ENCODE measurements around the gene UNCX. TPM values are rescaled to one million over a fixed set of nuclear protein-coding genes. Genes with fewer than 3 reads are reported as not detected.

UNCX gene
- total RNA-seq, 2 experiments from 2014 or later, result not detected

GRCh38 chr7:1282679-1283078, 50.0 kb downstream of the UNCX start:
- no peak for TF ChIP-seq EZH2phosphoT487 (IDR thresholded peaks at IDR 0.05; ENCODE audit: borderline replicate concordance, low read depth, low read length)
- TF ChIP-seq, protein P1, sequence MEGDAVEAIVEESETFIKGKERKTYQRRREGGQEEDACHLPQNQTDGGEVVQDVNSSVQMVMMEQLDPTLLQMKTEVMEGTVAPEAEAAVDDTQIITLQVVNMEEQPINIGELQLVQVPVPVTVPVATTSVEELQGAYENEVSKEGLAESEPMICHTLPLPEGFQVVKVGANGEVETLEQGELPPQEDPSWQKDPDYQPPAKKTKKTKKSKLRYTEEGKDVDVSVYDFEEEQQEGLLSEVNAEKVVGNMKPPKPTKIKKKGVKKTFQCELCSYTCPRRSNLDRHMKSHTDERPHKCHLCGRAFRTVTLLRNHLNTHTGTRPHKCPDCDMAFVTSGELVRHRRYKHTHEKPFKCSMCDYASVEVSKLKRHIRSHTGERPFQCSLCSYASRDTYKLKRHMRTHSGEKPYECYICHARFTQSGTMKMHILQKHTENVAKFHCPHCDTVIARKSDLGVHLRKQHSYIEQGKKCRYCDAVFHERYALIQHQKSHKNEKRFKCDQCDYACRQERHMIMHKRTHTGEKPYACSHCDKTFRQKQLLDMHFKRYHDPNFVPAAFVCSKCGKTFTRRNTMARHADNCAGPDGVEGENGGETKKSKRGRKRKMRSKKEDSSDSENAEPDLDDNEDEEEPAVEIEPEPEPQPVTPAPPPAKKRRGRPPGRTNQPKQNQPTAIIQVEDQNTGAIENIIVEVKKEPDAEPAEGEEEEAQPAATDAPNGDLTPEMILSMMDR (conservative IDR thresholded peaks at IDR 0.05; ENCODE audit: low read length), result no peak
- ChIA-PET CTCF (ENCODE audit: unreplicated experiment) (no interaction called here), POLR2A (no interaction called here)
- Histone ChIP-seq H4K20me1 (ENCODE audit: insufficient read depth, low read length) (no peaks in the 10 kb centered on the region), H3K4me1 (ENCODE audit: insufficient read depth, low read length, poor library complexity, severe bottlenecking) (no peaks in the 10 kb centered on the region), H3K36me3 (ENCODE audit: insufficient read depth, low read length) (no peaks in the 10 kb centered on the region), H3K79me2 (ENCODE audit: insufficient read depth, low read depth, low read length) (no peaks in the 10 kb centered on the region), H3K9me3 (ENCODE audit: low read length) (no peaks in the 10 kb centered on the region), H3K4me3 (ENCODE audit: low read depth, low read length, poor library complexity, severe bottlenecking) (no peak overlapping the region), H3K9me2 (ENCODE audit: insufficient read depth, low read length) (no peaks in the 10 kb centered on the region), H2AFZ (ENCODE audit: low read length) (no peak overlapping the region), H3K4me2 (ENCODE audit: low read length) (no peak overlapping the region), H3K27ac (ENCODE audit: low read depth, low read length, poor library complexity, severe bottlenecking) (no peak overlapping the region)
- intact Hi-C loops (cut with micrococcal nuclease; ENCODE audit: unreplicated experiment), result no loop called here
- BruUV-seq (replicated peaks), result no TSS peak
- no peak for DNase-seq (ENCODE audit: low spot score)

GRCh38 chr7:1283337-1283736, 50.7 kb downstream of the UNCX start:
- Histone ChIP-seq H3K4me3 (ENCODE audit: low read depth, low read length, poor library complexity, severe bottlenecking) (no peak overlapping the region), H4K20me1 (ENCODE audit: insufficient read depth, low read length) (no peaks in the 10 kb centered on the region), H3K79me2 (ENCODE audit: insufficient read depth, low read depth, low read length) (no peaks in the 10 kb centered on the region), H3K9me3 (ENCODE audit: low read length) (no peaks in the 10 kb centered on the region), H3K36me3 (ENCODE audit: insufficient read depth, low read length) (no peaks in the 10 kb centered on the region), H3K27ac (ENCODE audit: low read depth, low read length, poor library complexity, severe bottlenecking) (no peak overlapping the region), H2AFZ (ENCODE audit: low read length) (no peak overlapping the region), H3K4me1 (ENCODE audit: insufficient read depth, low read length, poor library complexity, severe bottlenecking) (no peaks in the 10 kb centered on the region), H3K9me2 (ENCODE audit: insufficient read depth, low read length) (no peaks in the 10 kb centered on the region), H3K4me2 (ENCODE audit: low read length) (no peak overlapping the region)
- DNase-seq (ENCODE audit: low spot score), result no peak
- ChIA-PET CTCF (ENCODE audit: unreplicated experiment) (no interaction called here), POLR2A (no interaction called here)
- no TSS peak for BruUV-seq (replicated peaks)
- intact Hi-C loops (cut with micrococcal nuclease; ENCODE audit: unreplicated experiment), result no loop called here
- TF ChIP-seq, protein P1 (conservative IDR thresholded peaks at IDR 0.05; ENCODE audit: low read length), result no peak
- no peak for TF ChIP-seq EZH2phosphoT487 (IDR thresholded peaks at IDR 0.05; ENCODE audit: borderline replicate concordance, low read depth, low read length)

- DNase-seq (ENCODE audit: low spot score), result no peak
- BruUV-seq (replicated peaks), result no TSS peak
- Histone ChIP-seq H3K9me2 (ENCODE audit: insufficient read depth, low read length) (no peaks in the 10 kb centered on the region), H2AFZ (ENCODE audit: low read length) (no peak overlapping the region), H3K4me3 (ENCODE audit: low read depth, low read length, poor library complexity, severe bottlenecking) (no peak overlapping the region), H4K20me1 (ENCODE audit: insufficient read depth, low read length) (no peaks in the 10 kb centered on the region), H3K79me2 (ENCODE audit: insufficient read depth, low read depth, low read length) (no peaks in the 10 kb centered on the region), H3K4me1 (ENCODE audit: insufficient read depth, low read length, poor library complexity, severe bottlenecking) (no peaks in the 10 kb centered on the region), H3K4me2 (ENCODE audit: low read length) (no peak overlapping the region), H3K36me3 (ENCODE audit: insufficient read depth, low read length) (no peaks in the 10 kb centered on the region), H3K27ac (ENCODE audit: low read depth, low read length, poor library complexity, severe bottlenecking) (no peak overlapping the region), H3K9me3 (ENCODE audit: low read length) (no peaks in the 10 kb centered on the region)
- intact Hi-C loops (cut with micrococcal nuclease; ENCODE audit: unreplicated experiment), result no loop called here
- TF ChIP-seq, protein P1 (conservative IDR thresholded peaks at IDR 0.05; ENCODE audit: low read length), result no peak
- no peak for TF ChIP-seq EZH2phosphoT487 (IDR thresholded peaks at IDR 0.05; ENCODE audit: borderline replicate concordance, low read depth, low read length)
- ChIA-PET POLR2A (interaction anchor here (0.7 kb wide), 1 partner anchor 745 kb away, joined by 3 read pairs; no protein-coding TSS in a partner anchor), CTCF (ENCODE audit: unreplicated experiment) (no interaction called here)
Measured at GRCh38 chr7:1283941-1284742, 51.5 kb downstream of the UNCX start.

Measured in OCI-LY7 (cell line).